Measurements from ENCODE around the gene LHFPL2.

DNA sequence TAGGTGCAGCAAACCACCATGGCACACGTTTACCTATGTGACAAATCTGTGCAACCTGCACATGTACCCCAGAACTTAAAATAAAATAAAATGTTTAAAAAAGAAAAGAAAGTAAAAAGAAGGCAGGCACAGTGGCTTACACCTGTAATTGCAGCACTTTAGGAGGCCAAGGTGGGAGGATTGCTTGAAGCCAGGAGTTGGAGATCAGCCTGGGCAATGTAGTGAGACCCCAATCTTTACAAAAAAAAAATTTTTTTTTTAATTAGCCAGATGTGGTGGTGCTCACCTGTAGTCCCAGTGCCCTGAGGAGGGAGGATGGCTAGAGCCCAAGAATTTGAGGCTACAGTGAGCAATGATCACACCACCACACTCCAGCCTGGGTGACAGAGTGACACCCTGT is 12.5 kb upstream of the LHFPL2 start:
- TF ChIP-seq, protein P1, sequence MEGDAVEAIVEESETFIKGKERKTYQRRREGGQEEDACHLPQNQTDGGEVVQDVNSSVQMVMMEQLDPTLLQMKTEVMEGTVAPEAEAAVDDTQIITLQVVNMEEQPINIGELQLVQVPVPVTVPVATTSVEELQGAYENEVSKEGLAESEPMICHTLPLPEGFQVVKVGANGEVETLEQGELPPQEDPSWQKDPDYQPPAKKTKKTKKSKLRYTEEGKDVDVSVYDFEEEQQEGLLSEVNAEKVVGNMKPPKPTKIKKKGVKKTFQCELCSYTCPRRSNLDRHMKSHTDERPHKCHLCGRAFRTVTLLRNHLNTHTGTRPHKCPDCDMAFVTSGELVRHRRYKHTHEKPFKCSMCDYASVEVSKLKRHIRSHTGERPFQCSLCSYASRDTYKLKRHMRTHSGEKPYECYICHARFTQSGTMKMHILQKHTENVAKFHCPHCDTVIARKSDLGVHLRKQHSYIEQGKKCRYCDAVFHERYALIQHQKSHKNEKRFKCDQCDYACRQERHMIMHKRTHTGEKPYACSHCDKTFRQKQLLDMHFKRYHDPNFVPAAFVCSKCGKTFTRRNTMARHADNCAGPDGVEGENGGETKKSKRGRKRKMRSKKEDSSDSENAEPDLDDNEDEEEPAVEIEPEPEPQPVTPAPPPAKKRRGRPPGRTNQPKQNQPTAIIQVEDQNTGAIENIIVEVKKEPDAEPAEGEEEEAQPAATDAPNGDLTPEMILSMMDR (IDR thresholded peaks at IDR 0.05) = no peak
- TF ChIP-seq POLR2A (IDR thresholded peaks at IDR 0.05) = no peak

Measured in esophagus squamous epithelium (tissue), 4 donors.